ENCODE data around the gene SDHA. TPM values are rescaled to one million over a fixed set of nuclear protein-coding genes. Genes with fewer than 3 reads are reported as not detected.
"Not testable (repeated sequence)": the region's sequence is repeated elsewhere in the genome, so short reads cannot be mapped to it uniquely, and the experiment has no call there.

Gene SDHA
- total RNA-seq, 3 donors from 2014 or later: 73.1 to 120 (median 104) TPM

DNA sequence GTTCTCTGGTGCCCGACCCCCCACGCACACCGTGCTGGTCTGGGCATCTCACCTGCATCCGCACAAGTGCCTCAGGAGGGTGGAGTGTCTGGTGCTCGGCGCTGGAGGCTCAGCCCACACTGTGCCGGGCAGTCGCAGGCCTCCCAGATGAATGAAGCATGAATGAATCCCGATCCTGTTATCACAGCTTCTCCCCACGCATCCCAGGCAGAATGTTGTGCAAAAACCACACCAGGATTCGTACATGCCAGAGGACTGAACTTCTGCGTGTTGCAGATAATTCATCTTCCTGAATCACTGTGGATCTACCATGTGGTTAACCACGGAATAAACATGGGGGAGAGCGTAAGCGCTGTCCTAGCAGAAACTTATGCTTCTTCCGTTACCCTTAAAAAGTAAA, 78.8 kb downstream of the SDHA start:
- not testable (repeated sequence) for DNase-seq; H3K4me3 Mint-ChIP-seq; H3K27me3 Mint-ChIP-seq (ENCODE audit: low read depth); H3K9me3 Mint-ChIP-seq; H3K36me3 Mint-ChIP-seq (ENCODE audit: insufficient read depth)
- ATAC-seq: peak; percentile 87 to 88
- peaks cover 31% of the 10 kb centered on the region for H3K4me1 Mint-ChIP-seq (ENCODE audit: low read depth)

DNA sequence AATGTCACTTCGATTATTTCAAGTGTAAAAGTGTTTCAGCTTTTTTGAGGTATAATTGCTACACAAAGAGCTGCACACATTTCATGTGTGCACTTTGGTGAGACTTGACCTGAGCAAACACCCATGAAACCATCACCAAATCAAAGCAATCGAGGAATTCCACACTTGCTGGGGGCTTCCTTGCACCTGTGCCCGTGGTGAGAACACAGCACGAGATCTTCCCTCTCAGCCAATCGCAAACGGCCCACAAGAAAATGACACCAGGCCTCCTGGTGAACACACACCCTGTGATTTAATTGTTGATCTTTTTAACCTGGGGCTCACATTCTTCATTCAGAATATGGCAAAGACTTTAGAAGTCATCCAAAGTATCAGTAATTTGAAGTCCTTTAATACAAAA, 79.3 kb downstream of the SDHA start:
- DNase-seq; H3K9me3 Mint-ChIP-seq; H3K4me3 Mint-ChIP-seq; H3K27me3 Mint-ChIP-seq (ENCODE audit: low read depth); H3K36me3 Mint-ChIP-seq (ENCODE audit: insufficient read depth): not testable (repeated sequence)
- ATAC-seq: peak in 1 of 2 donors; percentile 29
- peaks cover 36% of the 10 kb centered on the region for H3K4me1 Mint-ChIP-seq (ENCODE audit: low read depth)

DNA sequence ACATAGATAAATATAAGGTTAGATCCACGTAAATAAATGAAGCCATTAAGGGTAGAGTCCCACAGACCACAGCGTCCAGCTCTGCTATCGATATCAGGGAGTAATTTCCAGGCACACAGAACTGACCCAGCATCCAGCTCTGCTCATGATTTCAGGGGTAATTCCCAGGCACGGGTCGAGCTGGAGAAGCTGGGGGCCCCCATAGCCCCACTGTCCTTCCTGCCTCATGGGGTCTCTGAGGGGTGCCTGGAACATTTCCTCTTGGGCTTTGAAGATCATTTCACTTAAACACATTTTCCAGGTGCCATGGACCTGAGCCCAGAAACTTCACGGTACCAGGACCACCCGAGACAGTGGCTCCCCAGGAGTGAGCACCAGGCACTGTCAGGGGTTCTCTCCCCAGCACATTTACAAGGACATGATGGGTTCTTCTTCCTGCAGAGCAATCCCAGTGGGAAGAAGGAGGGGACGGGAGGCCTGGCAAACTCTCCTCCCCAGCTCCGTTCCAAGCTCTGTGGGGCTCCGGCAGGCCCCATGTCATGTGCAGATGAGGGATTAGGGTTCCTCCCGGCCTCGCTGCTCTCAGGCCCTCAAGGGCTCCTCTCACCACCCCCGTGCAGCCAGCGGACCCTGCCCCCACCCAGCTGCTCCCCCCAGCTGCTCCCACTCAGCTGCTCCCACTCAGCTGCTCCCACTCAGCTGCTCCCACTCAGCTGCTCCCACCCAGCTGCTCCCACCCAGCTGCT, 80.0 kb downstream of the SDHA start:
- not testable (repeated sequence) for DNase-seq; H3K36me3 Mint-ChIP-seq (ENCODE audit: insufficient read depth); H3K27me3 Mint-ChIP-seq (ENCODE audit: low read depth); H3K4me3 Mint-ChIP-seq; H3K9me3 Mint-ChIP-seq; ATAC-seq
- H3K4me1 Mint-ChIP-seq (ENCODE audit: low read depth): peaks cover 37% of the 10 kb centered on the region

DNA sequence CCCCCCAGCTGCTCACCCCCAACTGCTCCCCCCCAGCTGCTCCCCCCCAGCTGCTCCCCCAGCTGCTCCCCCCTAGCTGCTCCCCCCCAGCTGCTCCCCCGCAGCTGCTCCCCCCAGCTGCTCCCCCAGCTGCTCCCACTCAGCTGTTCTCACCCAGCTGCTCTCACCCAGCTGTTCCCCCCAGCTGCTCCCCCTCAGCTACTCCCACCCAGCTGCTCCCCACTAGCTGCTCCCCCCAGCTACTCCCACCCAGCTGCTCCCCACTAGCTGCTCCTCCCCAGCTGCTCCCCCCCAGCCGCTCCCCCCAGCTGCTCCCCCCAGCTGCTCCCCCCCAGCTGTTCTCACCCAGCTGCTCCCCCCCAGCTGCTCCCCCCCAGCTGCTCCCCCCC, 80.6 kb downstream of the SDHA start:
- ATAC-seq (no peak), DNase-seq (no peak)
- Mint-ChIP-seq H3K4me3 (no peak overlapping the region), H3K27me3 (ENCODE audit: low read depth) (no peaks in the 10 kb centered on the region), H3K36me3 (ENCODE audit: insufficient read depth) (peaks cover 3% of the 10 kb centered on the region), H3K9me3 (no peaks in the 10 kb centered on the region), H3K4me1 (ENCODE audit: low read depth) (peaks cover 37% of the 10 kb centered on the region)

DNA sequence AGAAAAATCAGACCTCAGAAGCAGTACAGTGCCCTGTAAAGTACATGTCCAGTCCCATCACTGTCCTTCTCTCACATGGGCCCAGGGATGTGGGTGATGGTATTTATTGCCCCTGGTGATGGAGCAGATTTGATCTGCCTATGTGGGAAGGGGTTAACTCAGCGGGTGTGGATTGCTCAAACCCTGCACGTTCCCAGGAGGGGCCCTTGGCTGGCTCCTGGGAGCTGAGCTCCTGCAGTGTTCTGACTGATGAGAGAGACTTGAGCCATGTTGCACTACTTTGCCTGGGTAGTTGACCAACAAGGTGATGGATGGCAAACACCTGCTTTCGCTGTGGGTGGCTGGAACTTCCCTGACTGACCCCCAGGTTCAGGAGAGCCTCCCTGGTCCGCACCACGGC, 81.8 kb downstream of the SDHA start:
- not testable (repeated sequence) for H3K4me3 Mint-ChIP-seq; ATAC-seq; H3K9me3 Mint-ChIP-seq; H3K27me3 Mint-ChIP-seq (ENCODE audit: low read depth); H3K36me3 Mint-ChIP-seq (ENCODE audit: insufficient read depth); DNase-seq
- peaks cover 37% of the 10 kb centered on the region for H3K4me1 Mint-ChIP-seq (ENCODE audit: low read depth)

DNA sequence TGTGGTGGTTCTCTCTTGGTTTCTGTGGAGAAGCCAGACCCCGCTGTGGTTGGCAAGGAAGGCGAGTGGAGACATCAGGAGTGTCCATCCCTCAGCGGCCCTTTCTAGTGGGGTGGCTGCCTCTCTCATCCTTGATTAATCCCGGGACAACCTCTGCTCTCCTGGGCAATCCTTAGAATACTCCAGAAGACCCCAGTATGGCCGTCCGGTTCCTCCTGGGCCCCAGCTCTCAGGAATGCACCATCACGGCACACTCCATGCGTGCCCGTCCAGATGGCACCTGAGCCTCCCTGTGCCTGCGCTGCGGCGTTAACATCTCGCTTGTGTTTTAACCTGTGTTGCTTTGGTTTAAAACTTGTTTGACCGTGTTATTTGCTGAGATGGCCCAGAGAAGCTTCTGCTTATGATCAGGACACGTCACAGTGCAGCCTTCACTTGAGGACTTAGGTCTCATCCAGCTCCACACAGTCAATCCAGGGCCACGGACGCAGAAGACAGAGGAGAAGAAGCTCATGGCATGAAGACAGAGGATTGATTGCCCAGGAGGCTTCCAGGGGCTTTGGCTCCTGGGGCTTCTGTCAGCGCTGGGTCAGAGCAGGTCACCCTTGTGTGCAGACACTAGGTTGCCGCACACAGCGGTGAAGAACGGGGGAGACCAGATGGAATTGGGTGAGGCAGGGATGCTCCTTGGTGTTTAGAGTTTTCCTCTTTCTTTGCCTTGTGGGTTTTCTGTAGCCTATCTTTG, 82.7 kb downstream of the SDHA start:
- not testable (repeated sequence) for H3K36me3 Mint-ChIP-seq (ENCODE audit: insufficient read depth); H3K4me3 Mint-ChIP-seq; H3K27me3 Mint-ChIP-seq (ENCODE audit: low read depth); H3K9me3 Mint-ChIP-seq; ATAC-seq; DNase-seq
- H3K4me1 Mint-ChIP-seq (ENCODE audit: low read depth): peaks cover 35% of the 10 kb centered on the region

DNA sequence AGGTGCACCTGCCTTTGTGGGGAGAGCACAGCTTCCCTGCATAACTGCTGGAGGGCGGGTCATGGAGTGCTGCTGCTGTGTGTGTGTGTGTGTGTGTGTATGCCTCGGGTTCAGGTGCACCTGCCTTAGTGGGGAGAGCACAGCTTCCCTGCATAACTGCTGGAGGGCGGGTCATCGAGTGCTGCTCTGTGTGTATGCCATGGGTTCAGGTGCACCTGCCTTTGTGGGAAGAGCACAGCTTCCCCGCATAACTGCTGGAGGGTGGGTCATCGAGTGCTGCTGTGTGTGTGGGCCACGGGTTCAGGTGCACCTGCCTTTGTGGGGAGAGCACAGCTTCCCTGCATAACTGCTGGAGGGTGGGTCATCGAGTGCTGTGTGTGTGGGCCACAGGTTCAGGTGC, 84.3 kb downstream of the SDHA start:
- not testable (repeated sequence) for DNase-seq; H3K4me3 Mint-ChIP-seq; H3K9me3 Mint-ChIP-seq; ATAC-seq; H3K27me3 Mint-ChIP-seq (ENCODE audit: low read depth)
- peaks cover 18% of the 10 kb centered on the region for H3K36me3 Mint-ChIP-seq (ENCODE audit: insufficient read depth)
- H3K4me1 Mint-ChIP-seq (ENCODE audit: low read depth): peaks cover 21% of the 10 kb centered on the region

DNA sequence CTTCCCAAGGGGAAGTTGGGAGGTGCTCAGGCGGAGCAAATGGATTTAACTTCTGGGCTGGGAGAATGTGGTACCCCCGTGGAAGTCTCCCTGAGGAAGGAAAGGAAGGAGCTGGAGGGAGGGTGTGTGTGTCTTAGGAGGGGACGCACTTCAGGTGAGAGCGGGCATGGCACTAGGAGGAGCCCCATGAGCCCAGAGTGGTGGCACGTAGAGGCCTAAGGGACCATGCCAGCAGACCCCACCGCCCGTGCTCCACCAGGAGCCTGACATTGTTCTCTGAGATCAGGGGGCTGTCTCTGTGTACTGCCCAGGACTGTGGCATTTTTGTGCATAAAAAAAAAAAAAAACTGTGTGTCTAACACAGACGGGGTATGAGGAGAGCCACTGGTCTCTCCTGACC, 84.8 kb downstream of the SDHA start:
- no peak for DNase-seq
- Mint-ChIP-seq H3K27me3 (ENCODE audit: low read depth) (no peaks in the 10 kb centered on the region), H3K4me1 (ENCODE audit: low read depth) (peaks cover 17% of the 10 kb centered on the region), H3K36me3 (ENCODE audit: insufficient read depth) (peaks cover 18% of the 10 kb centered on the region), H3K4me3 (no peak overlapping the region), H3K9me3 (no peaks in the 10 kb centered on the region)
- ATAC-seq: no peak

DNA sequence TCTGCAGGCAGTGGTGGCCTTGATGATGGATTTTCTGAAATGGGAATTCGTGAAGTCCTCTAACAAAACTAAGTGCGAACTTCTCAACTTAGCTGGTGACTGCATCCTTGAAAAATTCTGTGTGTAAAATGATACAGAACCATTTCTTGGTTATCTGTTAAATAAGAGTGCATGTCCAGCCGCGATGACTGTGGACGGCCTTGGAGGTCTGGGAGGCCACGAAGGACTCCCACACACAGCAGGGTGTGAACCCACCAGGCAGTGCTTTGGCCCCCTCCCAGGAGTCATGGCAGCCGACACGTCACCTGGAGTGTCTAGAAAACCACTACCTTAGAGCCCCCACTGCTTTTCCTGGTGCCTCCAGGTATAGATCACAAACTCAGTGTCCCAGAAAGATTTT, 85.6 kb downstream of the SDHA start:
- peaks cover 20% of the 10 kb centered on the region for H3K36me3 Mint-ChIP-seq (ENCODE audit: insufficient read depth)
- H3K27me3 Mint-ChIP-seq (ENCODE audit: low read depth): not testable (repeated sequence)

DNA sequence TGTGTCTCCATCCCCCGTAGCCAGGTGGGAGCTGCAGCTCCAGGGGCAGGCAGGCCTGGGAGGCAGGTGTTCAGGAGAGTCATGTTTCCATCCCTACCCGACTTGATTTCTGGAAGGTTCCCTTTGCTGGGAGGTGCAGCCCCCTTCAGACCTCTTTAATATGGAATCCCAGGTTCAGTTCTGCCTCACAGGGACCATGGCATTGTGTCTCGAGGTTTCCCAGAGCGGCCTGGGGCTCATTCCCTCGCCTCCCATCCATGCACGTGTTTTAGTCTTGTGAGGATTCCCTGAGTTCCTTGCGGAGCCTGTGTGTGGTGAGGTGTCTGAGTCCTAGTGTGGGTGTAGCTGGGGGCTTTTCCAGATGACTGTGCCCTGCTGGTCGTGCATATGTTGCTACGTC, 86.9 kb downstream of the SDHA start:
- Mint-ChIP-seq H3K4me3 (no peak overlapping the region), H3K4me1 (ENCODE audit: low read depth) (peaks cover 17% of the 10 kb centered on the region), H3K36me3 (ENCODE audit: insufficient read depth) (peaks cover 20% of the 10 kb centered on the region), H3K27me3 (ENCODE audit: low read depth) (no peaks in the 10 kb centered on the region), H3K9me3 (no peaks in the 10 kb centered on the region)
- no peak for ATAC-seq
- no peak for DNase-seq

More for the DNA sequence above, 85.6 kb downstream of the SDHA start:
- not testable (repeated sequence) for DNase-seq, H3K4me3 Mint-ChIP-seq, ATAC-seq, H3K9me3 Mint-ChIP-seq
- H3K4me1 Mint-ChIP-seq (ENCODE audit: low read depth): peaks cover 17% of the 10 kb centered on the region

DNA sequence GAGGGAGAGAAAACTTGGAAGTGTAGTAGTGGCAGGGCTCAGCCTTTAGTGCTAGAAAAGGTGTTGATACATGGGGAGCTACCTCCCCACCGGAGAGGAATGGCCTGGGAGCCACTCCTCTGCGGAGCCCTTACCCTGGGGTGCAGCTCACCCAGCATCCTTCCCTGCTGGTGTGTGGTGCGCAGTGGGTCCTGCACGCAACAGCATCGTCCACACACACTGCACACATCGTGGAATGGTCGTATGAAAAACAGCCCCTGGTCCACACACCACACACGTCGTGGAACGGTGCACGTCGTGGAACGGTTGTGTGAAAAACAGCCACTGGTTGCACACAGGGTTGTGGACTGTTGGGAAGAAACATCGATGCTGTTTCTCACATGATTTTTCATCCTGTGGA, 87.3 kb downstream of the SDHA start:
- Mint-ChIP-seq H3K9me3 (no peaks in the 10 kb centered on the region), H3K27me3 (ENCODE audit: low read depth) (no peaks in the 10 kb centered on the region), H3K4me1 (ENCODE audit: low read depth) (peaks cover 17% of the 10 kb centered on the region), H3K36me3 (ENCODE audit: insufficient read depth) (peaks cover 20% of the 10 kb centered on the region), H3K4me3 (no peak overlapping the region)
- DNase-seq: no peak
- ATAC-seq: no peak

DNA sequence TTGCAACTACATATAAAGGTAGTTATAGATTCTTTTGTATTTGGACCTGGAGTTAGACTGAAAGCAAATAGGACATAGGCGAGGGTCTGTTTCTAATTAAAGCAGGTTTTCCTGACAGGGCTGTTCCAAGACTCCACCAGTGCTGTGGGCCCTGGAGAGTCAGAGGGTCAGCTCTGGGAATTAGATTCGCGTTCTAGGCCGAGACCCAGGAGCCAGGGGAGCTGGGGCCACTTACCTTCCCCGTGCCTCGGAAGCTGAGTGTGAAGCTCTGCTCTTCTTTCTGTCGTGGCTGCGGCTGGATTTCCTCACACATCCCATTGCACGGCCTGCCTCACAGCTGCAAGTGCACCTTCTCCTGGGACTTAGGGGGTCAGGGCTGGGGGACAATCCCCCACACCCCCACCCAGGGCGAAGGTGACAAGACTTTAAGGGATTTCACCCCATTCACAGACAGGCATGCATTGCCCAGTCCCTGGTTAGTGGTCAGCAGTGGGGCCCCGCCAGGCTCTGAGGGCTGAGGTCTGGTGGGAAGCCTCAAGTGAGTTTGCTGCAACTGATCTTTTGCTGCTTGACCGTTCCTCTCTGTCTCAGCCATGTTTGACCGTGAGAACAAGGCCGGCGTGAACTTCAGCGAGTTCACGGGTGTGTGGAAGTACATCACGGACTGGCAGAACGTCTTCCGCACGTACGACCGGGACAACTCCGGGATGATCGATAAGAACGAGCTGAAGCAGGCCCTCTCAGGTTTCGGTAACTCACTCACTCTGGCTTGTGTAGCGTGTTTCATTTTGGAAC, 88.1 kb downstream of the SDHA start:
- peaks cover 13% of the 10 kb centered on the region for H3K4me1 Mint-ChIP-seq (ENCODE audit: low read depth)
- H3K27me3 Mint-ChIP-seq (ENCODE audit: low read depth): no peaks in the 10 kb centered on the region
- H3K36me3 Mint-ChIP-seq (ENCODE audit: insufficient read depth): peaks cover 20% of the 10 kb centered on the region
- H3K9me3 Mint-ChIP-seq: no peaks in the 10 kb centered on the region
- no peak for DNase-seq
- H3K4me3 Mint-ChIP-seq: no peak overlapping the region
- ATAC-seq: no peak

All from activated T-cell treated with anti-CD3 and anti-CD28 coated beads, Interleukin-2, amount 50 U/mL, for 4 hours (primary cell).